GM19240 (cell line): ENCODE data around the gene PLD3.

Experiments
- DNase-seq: peaks from one replicate; pipeline ENCODE4 v3.0.0; 2011; ENCODE audit warnings: low spot score; ENCODE audit not compliant: insufficient read length

PLD3 gene

DNA sequence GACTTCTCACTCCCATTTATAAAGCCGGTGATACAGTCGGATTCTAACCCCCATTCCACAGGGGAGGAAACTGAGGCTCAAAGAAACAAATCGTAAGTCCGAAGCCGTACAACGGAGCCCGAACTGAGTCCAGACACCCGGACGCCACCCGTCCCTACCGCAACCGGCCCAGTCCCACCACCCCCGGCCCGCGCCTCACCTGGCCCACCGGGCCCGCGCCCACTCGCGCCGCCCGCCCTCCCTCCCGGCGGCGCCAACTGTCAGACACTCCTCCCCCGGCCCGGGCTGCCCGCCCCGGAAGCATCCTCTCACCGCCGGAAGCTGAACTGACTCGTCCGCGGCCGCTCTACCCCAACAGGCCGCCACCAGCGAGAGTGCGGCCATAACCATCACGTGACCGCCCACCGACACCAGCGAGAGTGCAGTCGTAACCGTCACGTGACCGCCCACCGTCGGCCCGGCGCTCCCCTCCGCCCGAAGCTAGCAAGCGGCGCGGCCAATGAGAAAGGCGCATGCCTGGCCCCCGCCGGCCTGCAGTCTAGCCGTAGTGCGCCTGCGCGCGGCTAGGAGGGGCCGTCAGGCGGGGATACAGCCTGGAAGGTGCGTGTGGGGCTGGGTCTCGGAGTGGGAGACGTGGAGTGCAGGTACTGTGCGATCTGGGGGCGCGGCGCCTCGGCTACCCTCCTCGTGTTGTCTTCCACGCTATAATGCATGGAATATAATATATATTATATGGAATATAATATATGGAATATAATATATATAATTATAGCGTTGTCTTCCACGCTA is at the start of gene PLD3, which contains the start of gene C19orf47:
Gene PLD3 (plus strand): TSS at position 571 of the 789 bp plus-strand sequence. CDS start 17,789 bp downstream, outside the sequence.
Gene C19orf47 (minus strand): TSS at position 273 of the 789 bp plus-strand sequence. CDS start 6,540 bp downstream, outside the sequence.
- peak; percentile 100 for DNase-seq

GRCh38 chr19:40300668-40301067 is 47.8 kb upstream of the PLD3 start:
- DNase-seq, result no peak

DNA sequence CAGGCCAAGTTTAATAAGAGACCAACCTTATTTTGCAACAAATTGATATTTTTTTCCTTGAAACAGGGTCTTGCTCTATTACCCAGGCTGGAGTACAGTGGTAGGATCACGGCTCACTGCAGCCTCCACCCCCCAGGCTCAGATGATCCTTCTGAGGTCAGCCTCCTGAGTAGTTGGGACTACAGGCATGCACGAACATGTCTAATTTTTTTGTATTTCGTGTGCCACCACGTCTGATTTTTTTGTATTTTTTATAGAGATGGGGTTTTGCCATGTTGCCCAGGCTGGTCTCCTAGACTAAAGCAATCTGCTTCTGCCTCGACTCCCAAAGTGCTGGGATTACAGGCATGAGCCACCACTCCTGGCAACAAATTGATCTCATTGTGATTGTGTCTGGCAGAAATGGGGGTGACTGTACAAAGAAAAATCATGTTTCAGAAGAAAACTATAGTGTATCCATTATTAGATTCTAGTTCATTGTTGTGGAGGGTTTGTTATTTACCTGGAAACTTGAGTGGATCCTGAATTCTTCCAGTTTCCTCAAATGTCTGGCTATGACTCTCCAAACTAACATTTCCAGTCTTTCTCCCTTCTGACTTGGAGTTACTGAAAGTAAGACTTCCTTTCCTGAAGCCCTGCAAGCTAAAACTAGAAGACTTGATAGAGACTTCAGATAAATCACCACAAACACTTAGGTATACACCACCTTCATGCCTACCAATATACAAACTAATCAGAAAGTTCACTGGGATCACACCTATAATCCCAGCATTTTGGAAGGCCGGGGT is 46.1 kb upstream of the PLD3 start:
- DNase-seq, result no peak

GRCh38 chr19:40303765-40304164 is 44.7 kb upstream of the PLD3 start:
- no peak for DNase-seq

GRCh38 chr19:40304306-40304705 is 44.2 kb upstream of the PLD3 start:
- DNase-seq, result no peak

DNA sequence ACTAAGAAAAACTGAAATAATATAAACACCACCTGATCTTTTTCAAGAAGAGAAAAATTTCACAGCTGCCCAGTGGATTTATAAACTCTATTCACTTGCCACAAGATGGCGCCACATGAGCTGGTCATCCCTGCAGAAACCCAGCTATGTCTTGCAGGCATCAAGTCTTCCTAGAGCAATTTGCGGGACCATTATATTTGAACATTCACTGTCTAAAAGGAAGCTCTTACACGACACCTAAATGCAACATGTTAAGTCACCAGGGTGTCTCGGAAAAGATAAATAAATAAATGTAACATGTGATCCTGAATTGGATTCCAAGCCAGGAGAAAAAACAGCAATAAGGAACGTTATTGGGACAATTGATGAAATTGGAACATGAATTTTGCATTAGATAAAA is 43.1 kb upstream of the PLD3 start:
- DNase-seq, result peak; percentile 82

GRCh38 chr19:40309666-40310065 is 38.8 kb upstream of the PLD3 start:
- no peak for DNase-seq

- DNase-seq, result no peak
Observed at GRCh38 chr19:40312533-40312932, 36.0 kb upstream of the PLD3 start.

GRCh38 chr19:40313229-40313983 is 35.1 kb upstream of the PLD3 start:
- no peak for DNase-seq

GRCh38 chr19:40314656-40315055 is 33.8 kb upstream of the PLD3 start:
- DNase-seq, result no peak

GRCh38 chr19:40315812-40316470 is 32.6 kb upstream of the PLD3 start:
- DNase-seq, result no peak

DNA sequence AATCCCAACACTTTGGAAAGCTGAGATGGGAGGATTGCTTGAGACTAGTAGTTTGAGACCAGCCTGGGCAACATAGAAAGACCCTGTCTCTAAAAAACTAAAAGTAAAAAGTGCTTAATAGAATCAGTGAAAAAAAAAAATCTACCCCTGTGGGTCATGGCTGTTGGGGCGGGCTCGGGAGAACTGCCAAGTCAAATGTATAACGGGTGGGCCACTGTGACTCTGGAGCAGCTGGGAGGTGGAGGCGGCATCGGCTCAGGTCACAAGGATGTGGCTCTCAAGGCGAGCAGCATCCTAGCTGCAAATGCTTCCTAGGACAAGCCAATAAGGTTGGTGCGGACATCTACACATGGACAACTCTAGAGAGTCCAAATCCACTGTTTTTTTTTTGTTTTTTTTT is 31.2 kb upstream of the PLD3 start:
- no peak for DNase-seq

DNA sequence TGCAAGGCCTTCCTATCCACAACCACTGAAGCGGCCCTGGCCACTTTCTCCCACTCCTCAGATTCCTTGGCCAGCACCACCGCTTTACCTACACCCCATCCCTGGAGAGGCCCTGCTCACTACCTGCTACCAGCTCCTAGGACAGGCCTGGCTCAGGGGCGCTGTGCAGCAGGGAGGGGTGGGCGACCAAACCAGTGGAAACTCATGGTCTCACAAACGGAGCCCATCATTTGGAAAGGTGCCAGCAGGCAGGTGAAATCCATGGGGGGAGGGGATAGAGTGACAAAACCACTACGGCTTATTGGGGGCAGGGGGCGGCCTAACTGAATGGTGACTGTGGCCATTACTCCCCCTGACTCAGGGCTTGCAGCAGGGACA is 27.9 kb upstream of the PLD3 start:
- no peak for DNase-seq

DNA sequence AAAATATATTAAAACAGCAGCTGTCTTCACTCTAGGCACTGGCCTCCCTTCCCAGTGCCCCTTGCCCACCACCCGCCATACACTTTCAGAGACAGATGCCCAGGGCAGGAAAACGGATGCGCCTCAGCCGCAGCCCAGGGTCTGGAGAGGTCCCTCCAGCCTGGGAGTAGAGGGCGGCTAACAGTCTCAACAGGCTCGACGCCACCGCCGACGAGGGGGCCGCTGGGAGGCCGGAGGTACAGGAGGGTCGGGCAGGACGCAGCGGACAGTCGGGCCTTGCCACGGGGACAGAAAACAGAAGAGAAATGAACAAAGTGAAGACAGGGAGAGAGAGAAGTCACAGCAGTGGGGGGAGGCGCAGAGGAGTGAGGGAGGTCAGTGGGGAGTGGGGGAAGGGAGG is 27.4 kb upstream of the PLD3 start:
- DNase-seq, result no peak

DNA sequence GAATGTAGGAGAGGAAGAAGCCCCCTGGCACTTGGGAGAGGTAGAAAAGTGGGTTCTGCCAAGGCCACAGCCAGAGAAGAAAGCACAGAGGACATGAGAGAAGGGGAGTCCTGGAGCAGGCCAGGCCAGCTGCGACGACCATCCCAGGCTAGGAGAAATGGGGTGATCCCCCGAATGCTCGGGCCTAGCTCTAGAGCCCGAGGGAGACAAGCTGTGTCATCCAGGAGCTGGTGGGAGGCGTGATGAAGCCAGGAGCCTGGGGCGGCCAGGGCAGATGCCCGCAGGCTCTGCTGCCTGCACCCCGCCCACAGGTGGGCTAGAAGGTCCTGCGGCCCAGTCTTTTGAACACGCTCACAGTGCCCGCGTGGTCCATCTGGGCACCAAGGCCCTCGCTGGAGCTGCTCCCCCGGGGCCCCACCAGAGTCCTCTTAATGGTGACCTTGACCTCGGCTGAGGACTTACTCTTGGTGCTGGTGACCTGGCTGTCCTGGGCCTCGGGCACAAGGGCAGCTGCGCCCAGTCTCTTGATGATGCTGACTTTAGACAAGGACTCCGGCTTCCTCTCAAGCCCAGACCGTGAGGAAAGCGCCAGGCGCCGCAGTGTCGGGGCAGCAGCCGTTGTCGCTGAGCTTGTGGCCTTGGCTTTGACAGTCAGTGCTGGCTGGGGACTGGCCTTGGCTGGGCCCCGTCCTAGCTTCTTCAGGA is 26.8 kb upstream of the PLD3 start:
- no peak for DNase-seq

DNA sequence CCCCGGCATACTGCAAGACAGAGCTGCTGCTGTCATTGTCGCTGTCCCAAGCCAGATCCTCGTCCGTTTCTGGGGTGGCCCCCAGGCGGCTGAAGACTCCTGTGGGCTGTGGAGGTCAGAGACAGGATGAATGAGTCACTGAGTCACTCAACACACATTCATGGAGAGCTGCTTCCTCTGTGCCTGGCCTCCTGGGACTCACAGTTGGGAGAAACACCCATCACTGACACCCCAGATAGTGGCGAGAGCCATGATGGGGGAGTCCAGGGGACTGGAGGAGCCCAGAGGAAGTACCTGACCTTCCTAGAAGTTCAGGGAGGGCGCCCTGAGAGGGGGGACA is 26.3 kb upstream of the PLD3 start:
- no peak for DNase-seq

GRCh38 chr19:40322951-40323615 is 25.4 kb upstream of the PLD3 start:
- DNase-seq, result no peak

GRCh38 chr19:40323705-40324104 is 24.8 kb upstream of the PLD3 start:
- DNase-seq, result no peak

GRCh38 chr19:40326201-40326600 is 22.3 kb upstream of the PLD3 start:
- no peak for DNase-seq

- DNase-seq, result no peak
Observed at GRCh38 chr19:40331052-40331451, 17.4 kb upstream of the PLD3 start.
